GM19193 (cell line): ENCODE measurements around the gene NIM1K.

Source experiments
- POLR2A ChIP-seq: IDR thresholded peaks from 4 replicates; pipeline ENCODE4 v1.6.1; 2011; ENCODE audit not compliant: insufficient read depth, insufficient read length; ENCODE audit errors: extremely low read depth

Gene NIM1K

GRCh38 chr5:43191740-43192557 is at the start of gene NIM1K:
TSS of gene NIM1K (plus strand) at chr5:43192225. CDS start at chr5:43245776, 53,551 bp downstream.
- TF ChIP-seq POLR2A = no peak

GRCh38 chr5:43145071-43145470 is 47.0 kb upstream of the NIM1K start:
- no peak for TF ChIP-seq POLR2A

- TF ChIP-seq POLR2A = no peak
These were observed 45.1 kb upstream of the NIM1K start for GRCh38 chr5:43146958-43147357.

- TF ChIP-seq POLR2A = no peak
These were observed 43.6 kb upstream of the NIM1K start for GRCh38 chr5:43148417-43148816.

- no peak for TF ChIP-seq POLR2A
These were observed 42.8 kb upstream of the NIM1K start for GRCh38 chr5:43149231-43149630.

- TF ChIP-seq POLR2A = no peak
These were observed 42.0 kb upstream of the NIM1K start for GRCh38 chr5:43150075-43150474.

GRCh38 chr5:43150748-43151147 is 41.3 kb upstream of the NIM1K start:
- no peak for TF ChIP-seq POLR2A

GRCh38 chr5:43152946-43153345 is 39.1 kb upstream of the NIM1K start:
- TF ChIP-seq POLR2A = no peak

- TF ChIP-seq POLR2A = no peak
These were observed 37.6 kb upstream of the NIM1K start for GRCh38 chr5:43154469-43154868.

- TF ChIP-seq POLR2A = no peak
These were observed 36.5 kb upstream of the NIM1K start for GRCh38 chr5:43155394-43156096.

GRCh38 chr5:43156388-43156787 is 35.6 kb upstream of the NIM1K start:
- no peak for TF ChIP-seq POLR2A

- no peak for TF ChIP-seq POLR2A
These were observed 35.0 kb upstream of the NIM1K start for GRCh38 chr5:43157068-43157467.

- no peak for TF ChIP-seq POLR2A
These were observed 30.8 kb upstream of the NIM1K start for GRCh38 chr5:43161244-43161643.

- TF ChIP-seq POLR2A = no peak
These were observed 26.7 kb upstream of the NIM1K start for GRCh38 chr5:43165323-43165722.

- no peak for TF ChIP-seq POLR2A
These were observed 23.9 kb upstream of the NIM1K start for GRCh38 chr5:43168175-43168574.

GRCh38 chr5:43171451-43171850 is 20.6 kb upstream of the NIM1K start:
- no peak for TF ChIP-seq POLR2A
